Measurements from ENCODE around the gene CYP26B1.

CYP26B1 gene

DNA sequence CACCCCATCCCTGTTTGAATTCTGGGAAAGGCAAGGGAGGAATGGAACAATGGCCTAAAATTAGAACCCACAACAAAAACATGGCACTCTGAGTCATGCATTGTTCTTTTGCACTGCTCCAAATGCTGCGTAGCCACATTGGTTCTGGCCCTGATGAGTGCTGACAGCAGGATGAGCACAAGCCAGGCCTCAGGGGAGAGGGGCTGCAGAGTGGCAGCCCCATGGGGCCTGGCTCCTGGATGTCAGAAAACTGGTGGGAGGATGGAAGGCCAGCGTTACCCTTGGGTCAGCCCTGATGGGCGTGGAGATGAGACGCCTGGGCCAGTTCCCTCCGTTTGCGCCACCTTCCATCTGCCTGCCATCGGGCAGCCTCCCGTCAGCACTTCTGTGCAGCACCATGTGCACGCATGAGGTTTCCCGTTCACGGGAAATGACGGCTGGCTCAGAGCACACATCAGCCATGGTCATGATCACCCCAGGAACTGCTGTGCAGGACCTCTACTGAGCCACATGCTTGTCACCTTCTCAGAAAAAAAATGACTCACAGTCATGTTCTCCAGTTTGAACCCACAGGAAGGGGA is 65.6 kb downstream of the CYP26B1 start:
- no peak for DNase-seq

DNA sequence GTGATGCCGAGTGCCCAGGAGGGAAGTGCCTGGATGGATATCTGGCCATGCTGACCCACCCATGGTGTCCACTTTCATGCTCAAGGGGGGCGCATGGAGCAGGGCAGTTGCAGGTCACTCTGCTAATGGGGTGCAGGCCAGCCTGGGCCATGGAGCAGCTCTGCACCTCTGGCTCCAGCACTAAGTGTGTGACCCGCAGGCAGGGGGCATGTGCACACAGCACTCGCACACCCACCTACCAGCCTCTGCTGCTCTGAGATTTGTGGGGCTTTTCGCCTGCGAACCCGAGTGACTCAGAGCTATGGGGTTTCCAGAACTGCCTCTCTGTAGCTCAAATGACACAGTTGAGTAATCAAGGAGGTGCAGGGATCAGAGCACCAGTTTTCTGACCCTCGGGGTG is 66.2 kb downstream of the CYP26B1 start:
- DNase-seq = no peak

DNA sequence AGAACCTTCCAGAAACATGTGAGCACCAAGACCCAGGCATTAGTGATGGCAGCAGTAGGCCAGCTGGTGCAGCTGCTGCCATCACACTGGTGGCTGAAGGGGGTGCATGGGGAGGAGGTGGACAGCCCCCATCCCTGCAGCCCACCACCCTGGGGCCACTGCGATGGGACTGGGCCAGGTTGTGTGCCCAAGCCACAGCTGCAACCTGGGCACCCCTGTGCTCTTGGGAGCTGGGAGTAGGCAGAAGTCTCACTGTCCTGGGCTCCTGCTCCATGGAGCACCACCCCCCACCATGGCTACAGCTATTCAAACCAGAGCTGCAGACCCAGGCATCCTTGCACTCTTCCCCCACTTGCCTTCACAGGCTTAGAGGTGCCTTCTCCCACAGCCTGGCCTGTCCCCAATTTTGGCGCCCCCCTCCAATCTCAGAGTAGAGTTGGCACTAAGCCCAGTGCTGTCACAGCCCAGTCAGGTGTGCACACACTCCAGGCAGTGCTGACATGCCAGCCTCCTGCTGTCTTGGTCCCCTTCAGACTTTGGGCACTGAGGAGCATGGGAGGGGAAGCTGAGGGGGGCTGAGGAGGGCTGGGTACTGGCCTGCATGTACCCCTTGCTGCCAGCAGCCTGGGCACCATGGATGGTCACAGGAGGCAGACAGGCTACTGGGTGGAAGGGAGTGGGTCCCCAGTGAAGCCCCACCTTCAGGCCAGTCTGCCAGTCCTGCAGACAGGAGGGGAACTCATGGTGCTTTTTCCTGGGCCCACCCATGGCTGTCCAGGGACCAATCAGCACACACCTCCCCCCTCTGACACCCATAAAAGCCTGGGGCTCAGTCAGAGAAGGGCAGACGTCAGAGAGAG is 67.1 kb downstream of the CYP26B1 start:
- no peak for DNase-seq

Data from right kidney (tissue), 1 donor.